NK-92 (cell line): Measurements from ENCODE around the gene SEC14L3.

Source experiments
- DNase-seq: peaks from one replicate; lab custom pipeline; 2025; ENCODE audit not compliant: unreplicated experiment; lab: John Stamatoyannopoulos, UW

The SEC14L3 gene

GRCh38 chr22:30445438-30446145 lies 26.2 kb downstream of the SEC14L3 start:
- DNase-seq = no peak

GRCh38 chr22:30444632-30445437 lies 27.0 kb downstream of the SEC14L3 start:
- DNase-seq = no peak

- no peak for DNase-seq
Measured at GRCh38 chr22:30441088-30441487, 30.7 kb downstream of the SEC14L3 start.

GRCh38 chr22:30439836-30440235 lies 32.0 kb downstream of the SEC14L3 start:
- DNase-seq = no peak

- DNase-seq = no peak
Measured at GRCh38 chr22:30439226-30439625, 32.6 kb downstream of the SEC14L3 start.

GRCh38 chr22:30438559-30438958 lies 33.3 kb downstream of the SEC14L3 start:
- DNase-seq = no peak

DNA sequence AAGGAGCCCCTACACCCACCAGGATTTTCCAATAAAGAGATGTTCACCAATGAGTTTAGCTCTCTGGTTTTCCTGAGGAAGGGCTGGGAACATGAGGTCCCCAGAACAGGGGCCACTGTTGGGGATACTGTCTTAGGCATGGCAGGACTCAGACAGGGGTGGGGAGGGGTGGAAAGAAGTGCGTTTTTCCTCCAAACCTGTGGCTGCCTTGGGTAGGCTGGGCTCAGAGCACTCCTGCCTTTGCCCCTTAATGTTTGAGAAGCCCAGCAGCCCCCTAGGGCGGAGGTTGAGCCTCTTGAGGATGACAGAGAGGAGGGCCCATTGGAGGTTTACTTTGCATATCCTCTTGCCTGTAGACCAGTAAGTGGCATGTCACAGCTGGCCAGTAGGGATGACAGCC lies 35.6 kb downstream of the SEC14L3 start:
- DNase-seq = no peak

DNA sequence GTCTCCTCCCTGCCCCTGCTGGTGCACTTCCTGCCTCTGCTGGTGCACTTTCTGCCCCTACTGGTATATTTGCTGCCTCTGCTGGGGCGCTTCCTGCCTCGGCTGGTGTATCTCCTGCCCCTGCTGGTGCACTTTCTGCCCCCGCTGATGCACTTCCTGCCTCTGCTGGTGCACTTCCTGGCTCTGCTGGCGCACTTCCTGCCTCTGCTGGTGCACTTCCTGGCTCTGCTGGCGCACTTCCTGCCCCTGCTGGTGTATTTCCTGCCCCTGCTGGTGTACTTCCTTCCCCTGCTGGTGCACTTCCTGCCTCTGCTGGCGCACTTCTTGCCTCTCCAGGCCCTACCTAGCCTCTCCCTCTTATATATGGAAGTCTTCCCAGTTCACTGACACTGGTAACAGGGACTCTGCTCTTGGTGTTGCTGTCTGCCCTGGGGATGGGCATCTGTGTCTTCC lies 36.1 kb downstream of the SEC14L3 start:
- peak; percentile 24 for DNase-seq

DNA sequence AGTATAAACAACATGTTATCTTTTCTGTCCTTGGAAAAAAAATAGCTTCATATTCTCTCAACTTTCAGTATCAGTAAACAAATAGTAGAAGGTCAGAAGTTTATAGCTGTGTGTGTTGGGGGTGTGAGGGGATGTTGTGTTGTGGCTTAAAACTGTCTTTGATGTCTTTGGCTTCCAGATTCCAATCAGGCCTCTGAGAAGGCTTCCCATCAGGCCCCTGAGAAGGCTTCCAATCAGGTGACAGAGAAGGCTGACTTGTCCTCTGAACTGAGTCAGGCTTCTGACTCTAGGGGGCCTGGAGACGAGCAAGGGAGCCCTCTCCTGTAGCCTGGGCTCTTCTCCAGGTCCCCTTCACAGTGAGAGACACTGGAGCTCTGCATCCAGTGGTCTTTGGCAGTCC lies 37.0 kb downstream of the SEC14L3 start:
- no peak for DNase-seq

DNA sequence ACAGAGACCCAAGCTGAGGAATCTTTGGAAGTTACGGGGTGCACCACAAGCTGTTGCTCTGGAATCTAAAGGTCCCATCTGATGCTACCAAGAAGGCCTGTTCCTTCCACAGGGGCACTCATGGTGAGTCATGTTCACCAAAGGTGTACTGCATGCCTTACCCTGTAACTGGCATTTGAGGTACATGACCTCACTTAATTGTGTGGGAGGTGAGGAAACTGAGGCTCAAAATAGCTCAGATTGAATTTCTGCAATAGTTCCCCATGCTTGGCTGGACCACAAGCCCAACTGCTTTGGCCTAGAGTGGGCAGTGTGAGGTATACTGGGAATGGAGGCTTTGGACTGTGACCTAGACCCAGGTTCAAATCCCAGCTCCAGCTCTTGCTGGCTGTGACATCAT lies 38.0 kb downstream of the SEC14L3 start:
- no peak for DNase-seq

GRCh38 chr22:30433227-30433626 lies 38.6 kb downstream of the SEC14L3 start:
- DNase-seq = no peak

DNA sequence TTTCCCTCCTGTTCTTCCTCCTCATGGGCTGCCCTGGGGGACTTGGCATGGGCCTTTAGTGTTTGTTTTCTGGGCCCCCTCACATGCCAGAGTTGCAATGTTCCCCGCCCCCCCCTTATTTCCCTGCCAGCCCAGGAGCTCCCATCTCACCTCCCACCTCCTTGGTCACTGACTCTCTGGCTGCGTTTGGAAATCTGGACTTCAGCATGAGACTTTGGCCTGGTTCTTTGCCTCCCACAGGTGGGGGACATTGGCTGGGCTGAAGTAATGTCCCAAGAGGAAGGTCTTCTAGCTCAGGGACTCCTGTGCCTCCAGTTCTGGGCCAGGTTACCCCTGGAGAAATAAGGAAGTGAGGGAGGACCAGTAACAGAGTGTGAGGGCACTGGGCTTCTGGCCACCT lies 39.3 kb downstream of the SEC14L3 start:
- no peak for DNase-seq

DNA sequence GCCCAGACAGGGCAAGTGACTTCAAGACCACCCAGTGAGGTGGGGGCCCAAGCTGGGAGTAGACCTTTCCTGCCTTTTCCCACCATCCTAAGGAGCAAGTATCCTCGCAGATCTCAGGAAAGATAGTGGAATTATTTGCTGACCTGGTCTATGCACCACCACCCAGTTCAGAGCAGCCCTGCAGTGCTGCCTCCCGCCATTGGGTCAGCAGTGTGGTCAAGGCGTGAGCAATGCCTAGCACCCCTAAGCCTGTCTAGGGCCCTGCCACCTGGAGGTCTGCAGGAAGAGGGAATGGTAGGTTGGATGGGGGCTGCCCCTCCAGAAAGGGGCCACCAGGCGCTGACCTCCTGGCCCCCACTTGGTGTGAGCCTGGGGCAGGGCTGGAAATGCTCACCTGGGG lies 39.7 kb downstream of the SEC14L3 start:
- no peak for DNase-seq

- DNase-seq = no peak
Measured at GRCh38 chr22:30430933-30431332, 40.9 kb downstream of the SEC14L3 start.

DNA sequence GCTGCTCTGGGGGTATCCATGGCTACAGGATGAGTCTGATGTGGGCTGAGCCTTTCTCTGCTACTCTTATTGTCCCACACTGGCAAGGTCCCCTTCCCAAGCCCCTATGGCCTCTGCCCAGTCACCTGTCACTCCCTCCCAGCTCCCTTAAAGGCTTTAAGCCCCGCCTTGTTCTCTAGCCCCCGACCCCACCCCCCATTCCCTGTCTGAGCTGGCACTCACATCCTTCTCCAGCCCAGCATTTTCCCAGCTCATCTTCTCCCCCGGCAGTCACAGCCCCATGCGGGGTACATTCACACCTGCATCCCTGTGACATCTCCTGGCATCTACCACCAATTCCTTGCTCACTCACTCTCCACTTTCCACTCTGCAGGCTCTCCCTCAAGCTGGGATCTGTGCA lies 41.9 kb downstream of the SEC14L3 start:
- no peak for DNase-seq

GRCh38 chr22:30427871-30428270 lies 43.9 kb downstream of the SEC14L3 start:
- DNase-seq = no peak

GRCh38 chr22:30426388-30427353 lies 45.1 kb downstream of the SEC14L3 start:
- no peak for DNase-seq

- no peak for DNase-seq
Measured at GRCh38 chr22:30425616-30426387, 46.0 kb downstream of the SEC14L3 start, which contains the start of gene MTFP1. Gene MTFP1, plus strand, starts transcription at chr22:30425768. Its CDS starts 112 bp downstream, at chr22:30425880.

DNA sequence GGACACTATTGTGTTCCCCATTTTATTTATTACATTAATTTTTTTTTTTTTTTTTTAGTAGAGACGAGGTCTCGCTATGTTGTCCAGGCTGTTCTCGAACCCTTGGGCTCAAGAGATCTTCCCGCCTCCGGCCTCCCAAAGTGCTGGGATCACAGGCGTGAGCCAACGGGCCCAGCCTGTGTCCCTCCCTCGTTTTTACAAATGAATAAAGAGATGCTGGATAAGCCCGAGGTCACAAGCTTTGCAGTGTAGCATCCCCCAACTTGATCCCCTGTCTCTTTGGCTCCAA lies 46.5 kb downstream of the SEC14L3 start:
- DNase-seq = no peak

GRCh38 chr22:30424534-30425326 lies 47.1 kb downstream of the SEC14L3 start:
- DNase-seq = no peak
